OCI-LY1 (cell line): ENCODE data around the gene BTBD7.

ENCODE experiments used
- H2AFZ ChIP-seq: fragments of 200-600 bp; sonication (generic), shearing (Covaris generic); 2 replicates; pipeline ENCODE4 v1.6.0; 2014; ENCODE audit warnings: antibody characterized with exemption, mild to moderate bottlenecking, low read length
- H3F3A ChIP-seq: fragments of 200-600 bp; sonication (generic), shearing (Covaris generic); 2 replicates; pipeline ENCODE4 v1.6.0; 2014; ENCODE audit warnings: mild to moderate bottlenecking, antibody characterized with exemption, low read length, moderate library complexity; ENCODE audit not compliant: insufficient read depth
- H3K27ac ChIP-seq: fragments of 200-600 bp; sonication (generic); 2 replicates; pipeline ENCODE4 v1.5.1; 2014; ENCODE audit warnings: low read length, mixed run types, mild to moderate bottlenecking, low read depth; ENCODE audit not compliant: poor library complexity, severe bottlenecking
- H3K27me3 ChIP-seq: fragments of 200-600 bp; sonication (generic); 2 replicates; pipeline ENCODE4 v1.6.0; 2014; ENCODE audit warnings: antibody characterized with exemption, mild to moderate bottlenecking, low read length, moderate library complexity; ENCODE audit not compliant: insufficient read depth
- H3K36me3 ChIP-seq: fragments of 200-600 bp; sonication (generic); 2 replicates; pipeline ENCODE4 v1.6.1; 2014; ENCODE audit warnings: mild to moderate bottlenecking, antibody characterized with exemption, low read length, moderate library complexity, mixed read lengths; ENCODE audit not compliant: insufficient read depth
- H3K4me1 ChIP-seq: fragments of 200-600 bp; sonication (generic); 2 replicates; pipeline ENCODE4 v1.5.1; 2014; ENCODE audit warnings: mild to moderate bottlenecking, low read length, moderate library complexity; ENCODE audit not compliant: insufficient read depth, severe bottlenecking
- H3K4me2 ChIP-seq: fragments of 200-600 bp; sonication (generic), shearing (Covaris generic); 2 replicates; pipeline ENCODE4 v1.6.1; 2014; ENCODE audit warnings: low read length
- H3K4me3 ChIP-seq: fragments of 200-600 bp; sonication (generic); 2 replicates; pipeline ENCODE4 v1.5.1; 2014; ENCODE audit warnings: low read length, low read depth, mild to moderate bottlenecking, mixed read lengths; ENCODE audit not compliant: poor library complexity, severe bottlenecking
- H3K79me2 ChIP-seq: fragments of 200-600 bp; shearing (Covaris generic); 2 replicates; pipeline ENCODE4 v1.6.1; 2016; ENCODE audit warnings: mixed run types, low read length, mixed read lengths; ENCODE audit not compliant: insufficient read depth
- H3K9ac ChIP-seq: fragments of 200-600 bp; sonication (generic), shearing (Covaris generic); 2 replicates; pipeline ENCODE4 v1.6.1; 2014; ENCODE audit warnings: mild to moderate bottlenecking, low read length, mixed read lengths
- H3K9me2 ChIP-seq: fragments of 200-600 bp; sonication (generic), shearing (Covaris generic); 2 replicates; pipeline ENCODE4 v1.6.1; 2014; ENCODE audit warnings: low read depth, mild to moderate bottlenecking, low read length, mixed read lengths
- H3K9me3 ChIP-seq: fragments of 200-600 bp; shearing (Covaris generic); 2 replicates; pipeline ENCODE4 v1.6.1; 2014; ENCODE audit warnings: low read length, mixed read lengths
- H4K20me1 ChIP-seq: fragments of 200-600 bp; sonication (generic), shearing (Covaris generic); 2 replicates; pipeline ENCODE4 v1.6.0; 2016; ENCODE audit warnings: mild to moderate bottlenecking, low read length; ENCODE audit not compliant: insufficient read depth
- EZH2 ChIP-seq: fragments of 200-600 bp; sonication (generic), shearing (Covaris generic); IDR thresholded peaks from 2 replicates; pipeline ENCODE4 v1.8.0; 2017; ENCODE audit warnings: borderline replicate concordance, mixed run types, mild to moderate bottlenecking, antibody characterized with exemption, low read length, moderate library complexity, mixed read lengths
- TF ChIP-seq, protein P1 (sequence below): fragments of 200-600 bp; sonication (generic), shearing (Covaris generic); IDR thresholded peaks from 2 replicates; pipeline ENCODE4 v1.5.1; 2017; ENCODE audit warnings: mild to moderate bottlenecking, antibody characterized with exemption, low read length, moderate library complexity, mixed read lengths

BTBD7 gene

DNA sequence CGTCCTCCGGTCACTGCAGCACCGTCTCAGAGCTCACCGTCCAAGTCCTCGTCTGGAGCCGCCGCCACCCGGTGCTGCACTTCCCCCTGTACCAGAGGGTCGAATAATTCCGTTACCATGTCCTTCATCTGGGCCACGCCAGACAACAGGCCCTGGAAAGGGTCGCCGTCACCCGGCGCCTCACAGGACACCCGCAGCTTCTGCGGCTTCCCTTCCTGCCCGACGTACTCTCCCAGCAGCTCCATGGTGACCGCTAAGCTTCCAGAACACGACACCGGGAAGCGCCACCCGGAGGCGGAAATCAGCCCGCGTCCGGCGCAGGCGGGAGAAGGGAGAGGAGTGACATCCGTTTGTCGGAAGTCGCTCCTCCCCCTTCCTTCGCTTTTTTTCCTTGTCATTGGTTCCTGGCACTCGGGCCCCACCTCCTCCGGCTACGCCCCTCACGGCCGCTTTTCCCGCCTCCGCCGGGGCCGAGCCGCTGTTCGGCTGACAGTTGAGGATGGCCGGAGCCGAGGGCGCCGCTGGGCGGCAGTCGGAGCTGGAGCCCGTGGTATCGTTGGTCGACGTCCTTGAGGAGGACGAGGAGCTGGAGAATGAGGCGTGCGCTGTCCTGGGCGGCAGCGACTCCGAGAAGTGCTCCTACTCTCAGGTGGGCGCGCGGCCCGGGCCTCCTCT lies 125.9 kb downstream of the BTBD7 start, which contains the start of the genes GON7 and UBR7:
TSS of gene GON7 (minus strand) at position 273 of the 675 bp plus-strand sequence. CDS start at position 245, 28 bp downstream.
TSS of gene UBR7 (plus strand) at position 464 of the 675 bp plus-strand sequence. CDS start at position 500, 36 bp downstream.
- Histone ChIP-seq H3K36me3 (peaks cover 40% of the 10 kb centered on the region), H3K4me3 (peak within 1 kb of the TSS; percentile 95), H2AFZ (no peak within 1 kb of the TSS), H3K4me1 (peaks cover 60% of the 10 kb centered on the region), H3K27ac (peak within 1 kb of the TSS; percentile 62), H3K79me2 (peaks cover 62% of the 10 kb centered on the region), H3K9me2 (no peaks in the 10 kb centered on the region), H3K9ac (peak within 1 kb of the TSS; percentile 93), H3F3A (no peaks in the 10 kb centered on the region), H4K20me1 (no peaks in the 10 kb centered on the region), H3K9me3 (no peaks in the 10 kb centered on the region), H3K27me3 (no peaks in the 10 kb centered on the region), H3K4me2 (peak within 1 kb of the TSS; percentile 98)
- no peak for TF ChIP-seq EZH2
- TF ChIP-seq, protein P1, sequence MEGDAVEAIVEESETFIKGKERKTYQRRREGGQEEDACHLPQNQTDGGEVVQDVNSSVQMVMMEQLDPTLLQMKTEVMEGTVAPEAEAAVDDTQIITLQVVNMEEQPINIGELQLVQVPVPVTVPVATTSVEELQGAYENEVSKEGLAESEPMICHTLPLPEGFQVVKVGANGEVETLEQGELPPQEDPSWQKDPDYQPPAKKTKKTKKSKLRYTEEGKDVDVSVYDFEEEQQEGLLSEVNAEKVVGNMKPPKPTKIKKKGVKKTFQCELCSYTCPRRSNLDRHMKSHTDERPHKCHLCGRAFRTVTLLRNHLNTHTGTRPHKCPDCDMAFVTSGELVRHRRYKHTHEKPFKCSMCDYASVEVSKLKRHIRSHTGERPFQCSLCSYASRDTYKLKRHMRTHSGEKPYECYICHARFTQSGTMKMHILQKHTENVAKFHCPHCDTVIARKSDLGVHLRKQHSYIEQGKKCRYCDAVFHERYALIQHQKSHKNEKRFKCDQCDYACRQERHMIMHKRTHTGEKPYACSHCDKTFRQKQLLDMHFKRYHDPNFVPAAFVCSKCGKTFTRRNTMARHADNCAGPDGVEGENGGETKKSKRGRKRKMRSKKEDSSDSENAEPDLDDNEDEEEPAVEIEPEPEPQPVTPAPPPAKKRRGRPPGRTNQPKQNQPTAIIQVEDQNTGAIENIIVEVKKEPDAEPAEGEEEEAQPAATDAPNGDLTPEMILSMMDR = no peak

DNA sequence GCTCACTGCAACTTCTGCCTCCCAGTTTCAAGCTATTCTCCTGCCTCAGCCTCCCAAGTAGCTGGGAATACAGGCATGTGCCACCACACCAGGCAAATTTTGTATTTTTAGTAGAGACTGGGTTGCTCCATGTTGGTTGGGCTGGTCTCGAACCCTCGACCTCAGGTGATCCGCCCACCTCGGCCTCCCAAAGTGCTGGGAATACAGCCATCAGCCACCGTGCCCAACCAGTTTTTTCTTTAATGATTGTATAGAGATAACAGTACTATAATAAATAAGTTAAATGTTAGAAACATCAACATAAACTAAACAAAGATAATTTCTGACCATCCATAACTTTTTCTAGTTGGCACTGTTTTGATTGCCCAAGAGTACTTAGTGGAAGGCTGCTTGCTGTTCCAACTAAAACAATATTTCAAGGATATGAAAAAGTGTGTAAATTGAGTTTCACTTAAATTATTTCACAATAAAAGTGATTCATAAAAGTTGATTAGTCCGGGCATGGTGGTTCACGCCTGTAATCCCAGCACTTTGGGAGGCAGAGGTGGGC lies 131.6 kb downstream of the BTBD7 start:
- no peaks in the 10 kb centered on the region for H4K20me1 ChIP-seq
- no peaks in the 10 kb centered on the region for H3K9me3 ChIP-seq
- no peak overlapping the region for H3K4me2 ChIP-seq
- H3K79me2 ChIP-seq = peaks cover 36% of the 10 kb centered on the region
- no peak overlapping the region for H3K4me3 ChIP-seq
- TF ChIP-seq EZH2 = no peak
- no peak overlapping the region for H3K27ac ChIP-seq
- no peaks in the 10 kb centered on the region for H3K9me2 ChIP-seq
- H3K4me1 ChIP-seq = peaks cover 30% of the 10 kb centered on the region
- H3K27me3 ChIP-seq = no peaks in the 10 kb centered on the region
- H2AFZ ChIP-seq = no peak overlapping the region
- 0 out of 2 replicates have a peak, but pooled peaks cover 2% of the 10 kb centered on the region for H3F3A ChIP-seq
- H3K36me3 ChIP-seq = peaks cover 61% of the 10 kb centered on the region
- H3K9ac ChIP-seq = no peak overlapping the region

DNA sequence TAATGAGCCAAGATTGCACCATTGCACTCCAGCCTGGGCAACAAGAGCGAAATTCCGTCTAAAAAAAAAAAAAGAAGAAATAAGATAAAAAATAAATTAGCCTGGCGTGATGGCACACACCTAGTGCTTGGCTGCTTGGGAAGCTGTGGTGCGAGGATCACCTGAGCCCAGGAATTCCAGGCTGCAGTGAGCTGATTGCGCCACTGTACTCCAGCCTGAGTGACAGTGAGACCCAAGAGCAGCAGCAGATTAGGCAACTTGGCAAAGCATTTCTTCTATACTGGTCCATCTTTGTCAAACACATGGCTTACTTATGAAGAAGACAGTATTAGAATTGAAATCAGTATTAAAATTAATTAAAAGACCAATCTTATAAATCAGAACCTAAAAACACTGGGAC lies 132.3 kb downstream of the BTBD7 start:
- Histone ChIP-seq H3K27ac (no peak overlapping the region), H2AFZ (no peak overlapping the region), H3K9ac (no peak overlapping the region), H3F3A (0 out of 2 replicates have a peak, but pooled peaks cover 2% of the 10 kb centered on the region), H3K36me3 (peaks cover 61% of the 10 kb centered on the region), H3K4me3 (no peak overlapping the region), H3K79me2 (peaks cover 30% of the 10 kb centered on the region), H3K9me2 (no peaks in the 10 kb centered on the region), H3K27me3 (no peaks in the 10 kb centered on the region), H3K9me3 (no peaks in the 10 kb centered on the region), H4K20me1 (no peaks in the 10 kb centered on the region), H3K4me1 (peaks cover 24% of the 10 kb centered on the region), H3K4me2 (no peak overlapping the region)
- TF ChIP-seq, protein P1 = no peak
- no peak for TF ChIP-seq EZH2
